ENCODE results near the gene LHCGR.

DNA sequence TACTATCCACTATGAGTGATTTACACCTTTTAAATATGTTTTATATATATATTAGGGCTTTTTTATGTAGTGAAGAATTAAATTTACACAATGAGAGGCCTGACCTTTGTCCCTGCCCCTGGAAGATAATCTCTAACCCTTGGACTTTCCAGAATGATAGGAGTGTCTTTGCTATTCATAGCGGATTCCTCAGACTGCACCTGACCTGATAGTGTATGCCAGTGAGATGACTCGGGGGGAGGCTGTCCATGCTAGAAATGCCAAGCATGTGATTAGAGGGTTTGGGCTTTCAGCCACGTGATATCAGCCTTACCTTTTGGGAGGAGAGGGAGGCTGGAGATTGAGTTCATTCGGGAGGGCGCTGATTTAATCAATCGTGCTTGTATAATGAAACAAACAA lies 44.1 kb upstream of the LHCGR start:
- TF ChIP-seq POLR2A (IDR thresholded peaks at IDR 0.05), result no peak
- TF ChIP-seq, protein P1, sequence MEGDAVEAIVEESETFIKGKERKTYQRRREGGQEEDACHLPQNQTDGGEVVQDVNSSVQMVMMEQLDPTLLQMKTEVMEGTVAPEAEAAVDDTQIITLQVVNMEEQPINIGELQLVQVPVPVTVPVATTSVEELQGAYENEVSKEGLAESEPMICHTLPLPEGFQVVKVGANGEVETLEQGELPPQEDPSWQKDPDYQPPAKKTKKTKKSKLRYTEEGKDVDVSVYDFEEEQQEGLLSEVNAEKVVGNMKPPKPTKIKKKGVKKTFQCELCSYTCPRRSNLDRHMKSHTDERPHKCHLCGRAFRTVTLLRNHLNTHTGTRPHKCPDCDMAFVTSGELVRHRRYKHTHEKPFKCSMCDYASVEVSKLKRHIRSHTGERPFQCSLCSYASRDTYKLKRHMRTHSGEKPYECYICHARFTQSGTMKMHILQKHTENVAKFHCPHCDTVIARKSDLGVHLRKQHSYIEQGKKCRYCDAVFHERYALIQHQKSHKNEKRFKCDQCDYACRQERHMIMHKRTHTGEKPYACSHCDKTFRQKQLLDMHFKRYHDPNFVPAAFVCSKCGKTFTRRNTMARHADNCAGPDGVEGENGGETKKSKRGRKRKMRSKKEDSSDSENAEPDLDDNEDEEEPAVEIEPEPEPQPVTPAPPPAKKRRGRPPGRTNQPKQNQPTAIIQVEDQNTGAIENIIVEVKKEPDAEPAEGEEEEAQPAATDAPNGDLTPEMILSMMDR (IDR thresholded peaks at IDR 0.05), result no peak
